SK-N-SH (cell line): ENCODE data around the gene SPRYD3.

Source experiments
- ELF1 ChIP-seq: IDR thresholded peaks from 2 replicates; pipeline ENCODE4 v1.4.0; 2012
- FOXJ3 ChIP-seq: sonication (generic); formaldehyde crosslinking; IDR thresholded peaks from 2 replicates; pipeline ENCODE4 v1.5.1; 2020; ENCODE audit warnings: mild to moderate bottlenecking, missing genetic modification reagents
- GATA2 ChIP-seq: sonication (generic); formaldehyde crosslinking; IDR thresholded peaks from 2 replicates; pipeline ENCODE4 v1.5.0; 2020; ENCODE audit warnings: mild to moderate bottlenecking, missing genetic modification reagents
- NFIC ChIP-seq: IDR thresholded peaks from 2 replicates; pipeline ENCODE4 v1.4.0; 2012; ENCODE audit warnings: borderline replicate concordance
- POLR2AphosphoS5 ChIP-seq: IDR thresholded peaks from 2 replicates; pipeline ENCODE4 v1.6.1; 2012; ENCODE audit warnings: low read depth, low read length
- SIN3A ChIP-seq: IDR thresholded peaks from 2 replicates; pipeline ENCODE4 v1.6.1; 2012; ENCODE audit warnings: low read depth, mild to moderate bottlenecking, low read length, moderate library complexity, borderline replicate concordance
- SMC3 ChIP-seq: IDR thresholded peaks from 2 replicates; pipeline ENCODE4 v1.6.1; 2012; ENCODE audit warnings: low read depth, low read length, improper control_type of control experiment
- TEAD4 ChIP-seq: IDR thresholded peaks from 2 replicates; pipeline ENCODE4 v1.4.0; 2012; ENCODE audit warnings: mild to moderate bottlenecking, borderline replicate concordance; ENCODE audit not compliant: insufficient read depth
- YY1 ChIP-seq: IDR thresholded peaks from 2 replicates; pipeline ENCODE4 v1.4.0; 2012; ENCODE audit warnings: low read depth, mild to moderate bottlenecking
- TF ChIP-seq, protein P1 (sequence below): fragments of 200-600 bp; sonication (generic); IDR thresholded peaks from 2 replicates; pipeline ENCODE4 v1.6.1; 2017; ENCODE audit warnings: antibody characterized with exemption, mild to moderate bottlenecking, moderate library complexity
- TF ChIP-seq, protein P2 (sequence below): IDR thresholded peaks from 2 replicates; pipeline ENCODE4 v1.4.0; 2012; ENCODE audit warnings: low read depth
- TF ChIP-seq, protein P3 (sequence below): IDR thresholded peaks from 2 replicates; pipeline ENCODE4 v1.6.1; 2012; ENCODE audit warnings: mild to moderate bottlenecking, low read depth, low read length, moderate library complexity

DNA sequence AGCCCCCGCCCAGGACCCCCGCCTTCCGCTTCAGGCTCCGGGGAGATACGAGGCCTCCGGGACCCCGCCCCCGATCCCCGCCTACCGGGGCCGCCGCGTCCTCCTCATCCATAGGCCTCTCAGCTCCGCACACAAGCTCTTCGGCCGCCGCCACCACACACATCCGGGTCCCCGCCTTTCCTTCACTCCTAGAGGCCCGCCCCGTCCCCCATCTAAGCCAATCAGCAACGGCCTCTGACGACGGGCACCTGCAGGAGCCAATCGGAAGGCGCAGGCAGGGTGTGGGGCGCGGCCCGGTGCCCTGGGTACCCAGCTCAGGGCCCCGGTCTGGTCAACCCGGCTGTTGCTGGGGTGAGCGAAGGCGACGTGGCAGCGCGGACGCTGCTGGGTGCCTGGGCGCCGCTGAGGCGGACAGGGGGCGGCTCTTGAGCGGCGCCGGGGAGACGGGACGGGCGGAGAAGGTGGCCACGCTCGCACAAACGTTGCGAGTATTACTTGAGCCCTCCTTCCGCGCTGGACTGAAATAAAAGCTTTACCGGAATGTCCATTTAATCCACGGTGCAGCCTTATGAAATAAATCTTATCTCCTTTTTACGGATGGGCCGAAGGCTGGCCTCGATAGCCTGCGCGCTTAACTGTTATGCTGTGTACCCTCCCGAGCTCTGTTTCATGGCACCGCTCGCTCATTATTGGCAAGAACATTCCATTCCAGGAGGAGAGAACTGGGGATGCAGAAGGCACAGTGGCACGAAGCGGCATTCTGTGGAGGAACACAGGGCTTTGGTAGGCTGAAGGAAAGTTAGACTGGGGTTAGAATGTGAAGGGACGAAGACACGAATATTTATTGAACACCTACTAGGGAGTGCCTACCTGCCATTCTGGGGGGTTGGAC lies at the start of gene SPRYD3:
- TF ChIP-seq, protein P1, sequence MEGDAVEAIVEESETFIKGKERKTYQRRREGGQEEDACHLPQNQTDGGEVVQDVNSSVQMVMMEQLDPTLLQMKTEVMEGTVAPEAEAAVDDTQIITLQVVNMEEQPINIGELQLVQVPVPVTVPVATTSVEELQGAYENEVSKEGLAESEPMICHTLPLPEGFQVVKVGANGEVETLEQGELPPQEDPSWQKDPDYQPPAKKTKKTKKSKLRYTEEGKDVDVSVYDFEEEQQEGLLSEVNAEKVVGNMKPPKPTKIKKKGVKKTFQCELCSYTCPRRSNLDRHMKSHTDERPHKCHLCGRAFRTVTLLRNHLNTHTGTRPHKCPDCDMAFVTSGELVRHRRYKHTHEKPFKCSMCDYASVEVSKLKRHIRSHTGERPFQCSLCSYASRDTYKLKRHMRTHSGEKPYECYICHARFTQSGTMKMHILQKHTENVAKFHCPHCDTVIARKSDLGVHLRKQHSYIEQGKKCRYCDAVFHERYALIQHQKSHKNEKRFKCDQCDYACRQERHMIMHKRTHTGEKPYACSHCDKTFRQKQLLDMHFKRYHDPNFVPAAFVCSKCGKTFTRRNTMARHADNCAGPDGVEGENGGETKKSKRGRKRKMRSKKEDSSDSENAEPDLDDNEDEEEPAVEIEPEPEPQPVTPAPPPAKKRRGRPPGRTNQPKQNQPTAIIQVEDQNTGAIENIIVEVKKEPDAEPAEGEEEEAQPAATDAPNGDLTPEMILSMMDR, result no peak
- TF ChIP-seq, protein P2, sequence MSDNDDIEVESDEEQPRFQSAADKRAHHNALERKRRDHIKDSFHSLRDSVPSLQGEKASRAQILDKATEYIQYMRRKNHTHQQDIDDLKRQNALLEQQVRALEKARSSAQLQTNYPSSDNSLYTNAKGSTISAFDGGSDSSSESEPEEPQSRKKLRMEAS, result peak; percentile 63; the same call in 1 of the 2 replicates
- peak; percentile 88 for TF ChIP-seq POLR2AphosphoS5
- 0 out of 2 replicates have a peak, but pooled peaks have one; percentile 59 for TF ChIP-seq YY1
- TF ChIP-seq GATA2, result no peak
- TF ChIP-seq SIN3A, result no peak; the same call in 1 of the 2 replicates
- TF ChIP-seq SMC3, result no peak
- TF ChIP-seq ELF1, result peak; percentile 73
- TF ChIP-seq TEAD4, result 0 out of 2 replicates have a peak, but pooled peaks have one; percentile 6
- TF ChIP-seq NFIC, result no peak
- TF ChIP-seq, protein P3, sequence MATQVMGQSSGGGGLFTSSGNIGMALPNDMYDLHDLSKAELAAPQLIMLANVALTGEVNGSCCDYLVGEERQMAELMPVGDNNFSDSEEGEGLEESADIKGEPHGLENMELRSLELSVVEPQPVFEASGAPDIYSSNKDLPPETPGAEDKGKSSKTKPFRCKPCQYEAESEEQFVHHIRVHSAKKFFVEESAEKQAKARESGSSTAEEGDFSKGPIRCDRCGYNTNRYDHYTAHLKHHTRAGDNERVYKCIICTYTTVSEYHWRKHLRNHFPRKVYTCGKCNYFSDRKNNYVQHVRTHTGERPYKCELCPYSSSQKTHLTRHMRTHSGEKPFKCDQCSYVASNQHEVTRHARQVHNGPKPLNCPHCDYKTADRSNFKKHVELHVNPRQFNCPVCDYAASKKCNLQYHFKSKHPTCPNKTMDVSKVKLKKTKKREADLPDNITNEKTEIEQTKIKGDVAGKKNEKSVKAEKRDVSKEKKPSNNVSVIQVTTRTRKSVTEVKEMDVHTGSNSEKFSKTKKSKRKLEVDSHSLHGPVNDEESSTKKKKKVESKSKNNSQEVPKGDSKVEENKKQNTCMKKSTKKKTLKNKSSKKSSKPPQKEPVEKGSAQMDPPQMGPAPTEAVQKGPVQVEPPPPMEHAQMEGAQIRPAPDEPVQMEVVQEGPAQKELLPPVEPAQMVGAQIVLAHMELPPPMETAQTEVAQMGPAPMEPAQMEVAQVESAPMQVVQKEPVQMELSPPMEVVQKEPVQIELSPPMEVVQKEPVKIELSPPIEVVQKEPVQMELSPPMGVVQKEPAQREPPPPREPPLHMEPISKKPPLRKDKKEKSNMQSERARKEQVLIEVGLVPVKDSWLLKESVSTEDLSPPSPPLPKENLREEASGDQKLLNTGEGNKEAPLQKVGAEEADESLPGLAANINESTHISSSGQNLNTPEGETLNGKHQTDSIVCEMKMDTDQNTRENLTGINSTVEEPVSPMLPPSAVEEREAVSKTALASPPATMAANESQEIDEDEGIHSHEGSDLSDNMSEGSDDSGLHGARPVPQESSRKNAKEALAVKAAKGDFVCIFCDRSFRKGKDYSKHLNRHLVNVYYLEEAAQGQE, result 0 out of 2 replicates have a peak, but pooled peaks have one; percentile 6
- no peak for TF ChIP-seq FOXJ3 (CRISPR knock-in tag)
